Nephron progenitor cell (in vitro differentiated cells): ENCODE measurements around the gene CAMTA1.

Experiments used
- DNase-seq: peaks from one replicate; pipeline ENCODE4 v3.0.0; 2021
- H3K27ac Mint-ChIP-seq: 2 replicates; pipeline ENCODE4 v1.8.0; 2021; ENCODE audit warnings: mild to moderate bottlenecking, moderate library complexity, mixed read lengths
- H3K27me3 Mint-ChIP-seq: 2 replicates; pipeline ENCODE4 v1.8.0; 2021; ENCODE audit warnings: mild to moderate bottlenecking, low read depth, mixed read lengths; ENCODE audit not compliant: poor library complexity
- H3K36me3 Mint-ChIP-seq: 2 replicates; pipeline ENCODE4 v1.8.0; 2021; ENCODE audit warnings: low read depth, mixed read lengths
- H3K4me1 Mint-ChIP-seq: 2 replicates; pipeline ENCODE4 v1.8.0; 2021; ENCODE audit warnings: mixed read lengths
- H3K4me3 Mint-ChIP-seq: 2 replicates; pipeline ENCODE4 v1.8.0; 2021; ENCODE audit warnings: mild to moderate bottlenecking, moderate library complexity, mixed read lengths
- H3K9me3 Mint-ChIP-seq: 2 replicates; pipeline ENCODE4 v1.8.0; 2021; ENCODE audit warnings: mild to moderate bottlenecking, moderate library complexity, mixed read lengths
- CTCF ChIP-seq: fragments of 200-600 bp; sonication (generic); IDR thresholded peaks from 2 replicates; pipeline ENCODE4 v1.5.0; 2021; ENCODE audit warnings: antibody characterized with exemption

Gene CAMTA1

DNA sequence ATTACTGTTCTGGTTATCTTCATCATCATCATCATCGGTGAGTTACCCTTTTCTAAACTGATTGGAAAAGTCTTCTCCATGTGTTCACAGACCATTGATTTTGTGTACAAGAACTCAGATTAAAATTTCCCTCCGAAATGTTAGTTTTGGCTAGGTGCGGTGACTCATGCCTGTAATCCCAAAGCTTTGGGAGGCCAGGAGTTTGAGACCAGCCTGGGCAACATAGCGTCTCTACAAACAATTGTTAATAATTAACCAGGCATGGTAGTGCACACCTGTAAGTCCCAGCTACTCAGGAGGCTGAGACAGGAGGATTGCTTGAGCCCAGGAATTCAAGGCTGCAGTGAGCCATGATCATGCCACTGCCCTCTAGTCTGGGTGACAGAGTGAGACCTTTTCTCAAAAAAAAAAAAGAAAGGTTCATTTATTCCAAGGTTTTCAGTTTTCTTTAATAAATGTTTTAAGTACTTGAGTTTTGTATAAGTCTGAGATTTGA is 992.9 kb downstream of the CAMTA1 start:
- Mint-ChIP-seq H3K27ac (no peak overlapping the region), H3K36me3 (peaks cover 74% of the 10 kb centered on the region)

GRCh38 chr1:7780976-7781375 is 995.7 kb downstream of the CAMTA1 start:
- no peak for TF ChIP-seq CTCF
- H3K4me1 Mint-ChIP-seq = no peaks in the 10 kb centered on the region

More for the DNA sequence above, 992.9 kb downstream of the CAMTA1 start:
- no peak for DNase-seq
- Mint-ChIP-seq H3K4me3 (no peak overlapping the region), H3K9me3 (peaks cover 5% of the 10 kb centered on the region), H3K4me1 (peaks cover 6% of the 10 kb centered on the region), H3K27me3 (no peaks in the 10 kb centered on the region)
- TF ChIP-seq CTCF = no peak

DNA sequence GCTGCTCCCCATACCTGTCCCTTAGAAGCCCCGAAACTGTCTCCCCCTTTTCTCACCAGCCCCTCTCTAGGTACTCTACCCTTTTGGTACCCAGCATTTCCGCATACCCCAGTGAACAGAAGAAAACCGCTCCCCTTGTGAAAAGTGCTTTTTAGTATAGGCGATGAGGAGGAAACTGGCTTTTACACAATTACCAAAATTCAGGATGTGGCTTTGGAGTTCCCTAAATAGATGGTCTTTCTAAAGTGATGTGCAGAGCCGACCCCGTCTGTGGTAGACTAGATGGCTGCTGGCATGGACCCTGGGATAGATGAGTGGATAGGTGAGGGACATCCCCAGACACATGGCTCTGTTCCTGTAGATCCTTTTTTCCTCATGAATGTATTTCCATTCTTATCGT is 996.2 kb downstream of the CAMTA1 start:
- no peak overlapping the region for H3K4me3 Mint-ChIP-seq
- peaks cover 16% of the 10 kb centered on the region for H3K9me3 Mint-ChIP-seq
- no peak overlapping the region for H3K27ac Mint-ChIP-seq
- TF ChIP-seq CTCF = no peak
- no peak for DNase-seq
- H3K4me1 Mint-ChIP-seq = no peaks in the 10 kb centered on the region
- peaks cover 59% of the 10 kb centered on the region for H3K36me3 Mint-ChIP-seq
- no peaks in the 10 kb centered on the region for H3K27me3 Mint-ChIP-seq

More at GRCh38 chr1:7780976-7781375, 995.7 kb downstream of the CAMTA1 start:
- H3K36me3 Mint-ChIP-seq = peaks cover 59% of the 10 kb centered on the region
- no peak overlapping the region for H3K27ac Mint-ChIP-seq
- H3K4me3 Mint-ChIP-seq = no peak overlapping the region
- no peaks in the 10 kb centered on the region for H3K27me3 Mint-ChIP-seq
- H3K9me3 Mint-ChIP-seq = peaks cover 12% of the 10 kb centered on the region
- no peak for DNase-seq

DNA sequence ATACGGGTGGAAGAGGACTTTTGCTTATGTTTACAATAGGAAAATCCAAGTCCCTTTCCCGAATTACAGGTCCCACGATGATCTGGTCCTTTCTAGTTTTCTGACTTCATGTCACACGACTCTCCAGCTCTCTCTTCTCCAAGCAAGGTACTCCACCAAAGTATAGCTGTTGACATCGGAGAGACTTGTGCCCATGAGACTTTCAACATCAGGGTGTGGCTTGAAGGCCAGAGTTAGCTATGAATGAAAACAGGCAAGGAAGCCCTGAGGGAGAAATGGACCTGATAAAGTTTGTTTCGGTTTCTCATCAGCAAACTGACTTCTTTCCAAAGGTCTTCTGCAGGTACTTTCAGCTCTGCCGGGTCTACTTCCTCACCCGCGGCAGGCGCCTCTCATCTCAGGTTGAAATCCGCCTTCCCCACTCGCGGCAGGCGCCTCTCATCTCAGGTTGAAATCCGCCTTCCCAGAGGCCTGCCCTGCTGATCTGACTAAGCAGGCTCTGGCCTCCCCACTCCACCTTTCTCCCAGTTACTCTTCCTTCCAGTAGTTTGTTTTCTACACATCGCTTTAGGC is 996.8 kb downstream of the CAMTA1 start:
- H3K36me3 Mint-ChIP-seq = peaks cover 59% of the 10 kb centered on the region
- no peak overlapping the region for H3K27ac Mint-ChIP-seq
- no peaks in the 10 kb centered on the region for H3K4me1 Mint-ChIP-seq
- no peak for TF ChIP-seq CTCF
- H3K9me3 Mint-ChIP-seq = peaks cover 19% of the 10 kb centered on the region
- DNase-seq = no peak
- H3K27me3 Mint-ChIP-seq = no peaks in the 10 kb centered on the region
- peak overlapping the region; percentile 78 for H3K4me3 Mint-ChIP-seq

GRCh38 chr1:7783178-7783711 is 998.0 kb downstream of the CAMTA1 start:
- Mint-ChIP-seq H3K27ac (no peak overlapping the region), H3K4me3 (peak overlapping the region; percentile 78), H3K4me1 (no peaks in the 10 kb centered on the region), H3K9me3 (peaks cover 19% of the 10 kb centered on the region), H3K27me3 (peaks cover 3% of the 10 kb centered on the region), H3K36me3 (peaks cover 56% of the 10 kb centered on the region)
- peak; percentile 77 for DNase-seq
- TF ChIP-seq CTCF = no peak
